Transverse colon (tissue), 4 donors: ENCODE measurements around the gene SNTG2.

Experiments
- EP300 ChIP-seq: sonication (generic); formaldehyde crosslinking; IDR thresholded peaks from one replicate; pipeline ENCODE4 v1.6.1; 2017; ENCODE audit warnings: antibody characterized with exemption, low read depth
- POLR2A ChIP-seq: fragments of 450-650 bp; IDR thresholded peaks from one replicate; pipeline ENCODE4 v1.6.1; 2016; ENCODE audit warnings: antibody characterized with exemption, mild to moderate bottlenecking, moderate library complexity
- POLR2AphosphoS5 ChIP-seq, 3 donors: sonication (generic); formaldehyde crosslinking; IDR thresholded peaks; one replicate each; pipeline ENCODE4 v1.6.1; 2016; ENCODE audit warnings: antibody characterized with exemption in 3 of 3
- TF ChIP-seq, protein P1 (sequence below), 5 experiments: fragments of 200-600 bp in 3 of 5; fragments of 450-650 bp in 2 of 5; sonication (generic) in 3 of 5; IDR thresholded peaks; 1 replicate in 2 of 5; 2 replicates in 3 of 5; pipeline ENCODE4 v1.5.1; 2016 to 2017; ENCODE audit warnings: antibody characterized with exemption in 5 of 5, inconsistent platforms in 3 of 5, mild to moderate bottlenecking in 2 of 5, moderate library complexity in 1 of 5

DNA sequence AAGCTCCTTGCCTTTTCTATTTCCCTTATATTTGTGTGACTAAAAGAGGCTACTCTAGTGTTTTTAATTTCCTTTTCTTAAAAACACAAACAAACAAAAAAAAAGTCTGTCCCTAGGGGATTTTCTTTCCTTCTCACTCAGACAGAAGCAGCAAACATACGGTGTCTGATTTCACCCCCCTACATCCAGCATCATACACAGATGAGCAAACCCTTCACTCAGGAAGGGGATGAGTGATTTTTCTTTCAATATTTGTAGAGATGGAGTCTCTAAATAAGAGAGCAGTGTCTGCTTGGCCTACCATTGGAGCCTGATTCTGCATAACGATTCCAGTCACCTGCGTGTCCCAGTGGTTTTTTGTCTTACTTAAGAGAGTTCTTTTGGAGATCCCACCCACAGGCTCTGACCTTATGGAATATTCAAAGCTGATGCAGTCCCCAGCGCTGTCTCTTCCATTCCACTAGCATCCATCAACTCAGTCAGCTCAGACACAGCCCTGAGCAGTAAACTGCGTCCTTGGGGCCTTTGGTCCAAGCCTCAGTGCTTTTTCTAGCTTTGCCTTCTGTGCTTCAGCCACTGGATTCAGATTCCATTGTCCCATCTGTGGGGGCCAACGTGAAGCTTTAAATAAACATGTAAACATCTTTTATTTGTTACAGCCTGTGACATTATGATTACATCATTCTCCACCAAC, 410.1 kb downstream of the SNTG2 start:
- TF ChIP-seq, protein P1, sequence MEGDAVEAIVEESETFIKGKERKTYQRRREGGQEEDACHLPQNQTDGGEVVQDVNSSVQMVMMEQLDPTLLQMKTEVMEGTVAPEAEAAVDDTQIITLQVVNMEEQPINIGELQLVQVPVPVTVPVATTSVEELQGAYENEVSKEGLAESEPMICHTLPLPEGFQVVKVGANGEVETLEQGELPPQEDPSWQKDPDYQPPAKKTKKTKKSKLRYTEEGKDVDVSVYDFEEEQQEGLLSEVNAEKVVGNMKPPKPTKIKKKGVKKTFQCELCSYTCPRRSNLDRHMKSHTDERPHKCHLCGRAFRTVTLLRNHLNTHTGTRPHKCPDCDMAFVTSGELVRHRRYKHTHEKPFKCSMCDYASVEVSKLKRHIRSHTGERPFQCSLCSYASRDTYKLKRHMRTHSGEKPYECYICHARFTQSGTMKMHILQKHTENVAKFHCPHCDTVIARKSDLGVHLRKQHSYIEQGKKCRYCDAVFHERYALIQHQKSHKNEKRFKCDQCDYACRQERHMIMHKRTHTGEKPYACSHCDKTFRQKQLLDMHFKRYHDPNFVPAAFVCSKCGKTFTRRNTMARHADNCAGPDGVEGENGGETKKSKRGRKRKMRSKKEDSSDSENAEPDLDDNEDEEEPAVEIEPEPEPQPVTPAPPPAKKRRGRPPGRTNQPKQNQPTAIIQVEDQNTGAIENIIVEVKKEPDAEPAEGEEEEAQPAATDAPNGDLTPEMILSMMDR (IDR thresholded peaks at IDR 0.05) = no peak
- TF ChIP-seq POLR2A (no peak), EP300 (no peak), POLR2AphosphoS5 (IDR thresholded peaks at IDR 0.05) (no peak)
